Activated CD4-positive, alpha-beta T cell treated with anti-CD3 and anti-CD28 coated beads for 24 hours (primary cell): ENCODE data around the gene TTC39B.
A peak's percentile ranks its signal among the peaks of the same experiment; 100 is the strongest.

Experiments
- DNase-seq, 2 donors: peaks; one replicate each; pipeline ENCODE4 v3.0.0-alpha.2; 2020; ENCODE audit warnings: low read depth in 2 of 2

TTC39B gene

GRCh38 chr9:15304632-15305031 is 2.4 kb downstream of the TTC39B start:
- no peak for DNase-seq

- DNase-seq = no peak
Observed at GRCh38 chr9:15300218-15300617, 6.8 kb downstream of the TTC39B start.

GRCh38 chr9:15299374-15299939 is 7.6 kb downstream of the TTC39B start:
- DNase-seq = peak; percentile 37 to 42

- DNase-seq = no peak
Observed at GRCh38 chr9:15298362-15298761, 8.7 kb downstream of the TTC39B start.

DNA sequence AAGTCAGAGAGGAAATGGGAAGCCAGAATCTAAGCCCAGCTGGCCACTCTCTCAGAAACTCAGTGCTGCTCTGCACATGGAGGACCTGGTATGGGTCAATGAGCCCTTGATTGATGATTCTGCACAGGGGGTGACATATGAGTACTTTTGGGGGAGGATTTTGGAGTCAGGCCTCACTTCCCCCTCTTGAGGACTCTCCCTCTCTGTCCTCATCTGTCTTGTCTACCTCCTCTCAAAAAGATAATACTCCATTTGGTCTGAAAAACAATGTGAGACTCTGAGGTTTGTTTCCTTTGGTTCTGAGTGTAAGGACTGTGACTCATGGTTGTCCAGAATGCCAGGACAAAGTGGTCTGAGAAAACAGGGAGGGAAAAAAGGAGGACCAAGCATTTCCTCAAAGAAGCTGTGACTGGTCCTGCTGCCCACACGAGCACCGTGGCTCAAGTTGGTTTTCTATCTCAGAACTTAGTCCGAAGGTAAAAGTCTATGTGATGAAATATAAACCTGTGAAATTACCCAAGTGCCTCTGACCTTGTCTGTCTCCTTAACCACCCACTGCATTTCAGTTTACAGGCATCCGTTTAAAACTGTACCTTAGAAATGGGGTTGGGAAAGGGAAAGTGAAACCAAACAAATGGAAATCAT is 11.1 kb downstream of the TTC39B start:
- no peak for DNase-seq

GRCh38 chr9:15294604-15295003 is 12.4 kb downstream of the TTC39B start:
- DNase-seq = no peak

DNA sequence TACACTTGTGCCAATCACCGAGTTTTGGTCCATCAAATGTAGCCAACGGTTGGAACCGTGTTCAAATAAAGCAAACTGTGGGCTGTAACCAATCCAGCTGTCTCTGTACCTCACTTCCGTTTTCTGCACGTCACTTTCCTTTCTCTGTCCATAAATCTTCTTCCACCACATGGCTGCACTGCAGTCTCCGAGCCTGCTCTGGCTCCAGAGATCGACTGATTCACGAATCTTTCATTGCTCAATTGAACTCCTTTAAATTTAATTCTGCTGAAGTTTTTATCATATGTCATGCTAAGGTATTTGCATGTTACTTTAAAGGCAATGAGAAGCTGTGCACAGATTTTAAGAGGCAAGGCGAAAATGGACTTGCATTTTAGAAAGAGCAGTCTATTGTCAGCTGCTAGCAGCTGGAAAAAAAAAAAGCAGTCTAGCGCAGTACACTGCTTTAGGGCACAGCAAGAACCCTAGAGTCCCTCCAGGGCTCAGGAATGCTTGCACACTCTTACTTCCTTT is 13.2 kb downstream of the TTC39B start:
- no peak for DNase-seq

GRCh38 chr9:15293084-15293483 is 13.9 kb downstream of the TTC39B start:
- DNase-seq = no peak

DNA sequence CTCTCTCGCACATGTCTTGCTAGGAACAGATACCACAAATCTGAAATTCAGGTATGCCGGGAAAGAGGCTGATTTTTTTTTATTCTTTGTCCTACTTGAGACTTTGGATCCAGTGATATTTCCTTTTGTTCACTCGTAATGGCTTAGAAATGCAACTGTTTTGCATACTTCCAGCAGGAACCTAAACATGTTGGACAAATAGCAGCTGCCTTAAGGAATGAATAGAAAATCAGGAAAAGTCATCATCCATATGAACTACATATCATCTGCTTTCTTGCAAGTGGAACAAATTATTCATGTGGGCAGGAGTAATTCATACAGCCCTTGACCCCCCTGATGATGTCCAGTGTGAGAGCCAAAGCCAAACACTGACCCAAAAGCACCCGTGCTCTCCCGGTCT is 17.4 kb downstream of the TTC39B start:
- no peak for DNase-seq

DNA sequence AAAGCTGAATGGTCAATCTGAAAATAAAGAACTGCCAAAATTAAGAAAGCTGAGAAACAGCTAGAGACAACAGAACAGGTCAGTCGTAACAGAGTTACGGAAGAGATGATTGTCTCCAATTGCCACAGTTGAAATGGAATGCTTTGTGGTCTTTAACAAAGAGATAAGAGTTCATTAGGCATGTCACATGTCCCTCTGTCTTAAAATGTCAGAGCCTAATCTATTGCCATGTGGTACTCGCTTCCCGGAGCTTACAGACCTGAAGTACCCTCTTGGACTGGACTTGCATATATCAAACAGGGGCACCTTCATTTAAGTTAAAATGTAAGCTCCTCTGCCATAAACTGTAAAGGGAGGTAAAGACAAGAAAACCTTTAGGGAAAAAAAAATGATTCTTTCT is 19.7 kb downstream of the TTC39B start:
- no peak for DNase-seq

GRCh38 chr9:15286161-15286821 is 20.7 kb downstream of the TTC39B start:
- no peak for DNase-seq

DNA sequence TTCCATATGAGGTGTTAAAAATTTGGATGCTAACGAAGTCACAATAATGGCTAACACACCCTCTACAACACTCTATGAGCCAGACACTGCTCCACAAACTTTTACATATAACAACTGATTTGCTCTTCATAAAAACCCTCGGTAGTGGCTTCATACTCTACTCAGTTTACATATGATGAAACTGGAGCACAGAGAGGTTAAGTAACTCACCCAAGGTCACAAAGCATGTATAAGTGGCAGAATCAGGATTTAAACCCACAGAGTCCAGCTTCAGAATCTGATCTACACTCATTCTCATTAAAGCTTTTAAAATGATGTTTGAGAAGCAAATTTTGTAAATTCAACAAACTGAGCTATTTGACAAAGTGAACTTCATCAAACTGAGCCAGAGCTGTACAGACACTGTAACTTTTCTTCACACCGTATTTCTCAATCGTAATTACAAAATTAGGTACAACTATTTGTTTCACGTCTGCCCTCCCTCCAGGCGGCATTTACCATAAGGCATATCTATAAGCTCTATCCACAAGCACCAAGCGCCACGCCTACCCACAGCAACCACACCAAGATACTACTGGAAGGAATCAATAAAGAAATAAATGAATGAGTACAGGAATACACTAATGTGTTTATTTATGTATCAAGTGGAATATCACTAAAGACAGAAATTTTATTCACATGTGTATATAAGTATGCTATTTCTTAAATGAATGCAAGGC is 24.3 kb downstream of the TTC39B start:
- DNase-seq = no peak

GRCh38 chr9:15280647-15281046 is 26.4 kb downstream of the TTC39B start:
- no peak for DNase-seq

- no peak for DNase-seq
Observed at GRCh38 chr9:15278839-15279238, 28.2 kb downstream of the TTC39B start.

DNA sequence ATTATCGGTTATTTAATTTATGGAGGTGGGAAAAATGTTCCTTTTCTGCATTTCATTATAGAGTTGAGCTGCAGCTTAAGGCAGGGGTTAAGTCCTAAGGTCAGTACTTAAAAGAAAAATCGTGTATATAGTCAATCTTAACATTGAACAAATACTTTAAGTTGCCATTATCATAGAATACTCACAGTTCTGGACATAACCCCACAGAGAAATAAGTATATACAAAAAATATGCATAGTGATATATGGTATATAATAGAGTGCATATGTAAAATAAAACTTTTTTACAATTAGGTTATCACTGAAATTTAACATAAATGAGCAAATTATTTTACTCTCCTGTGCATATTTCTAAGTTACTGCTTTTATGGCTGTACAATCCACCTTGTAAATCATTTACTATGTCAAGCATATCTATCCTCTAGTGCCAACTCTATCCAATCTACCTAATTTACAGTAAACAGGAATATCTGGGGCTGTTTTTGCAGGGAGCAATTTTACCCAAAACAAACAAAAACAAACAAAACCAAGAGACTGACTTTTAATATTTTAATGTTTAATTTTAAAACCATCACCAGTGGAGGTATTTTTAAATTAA is 28.8 kb downstream of the TTC39B start:
- DNase-seq = no peak

DNA sequence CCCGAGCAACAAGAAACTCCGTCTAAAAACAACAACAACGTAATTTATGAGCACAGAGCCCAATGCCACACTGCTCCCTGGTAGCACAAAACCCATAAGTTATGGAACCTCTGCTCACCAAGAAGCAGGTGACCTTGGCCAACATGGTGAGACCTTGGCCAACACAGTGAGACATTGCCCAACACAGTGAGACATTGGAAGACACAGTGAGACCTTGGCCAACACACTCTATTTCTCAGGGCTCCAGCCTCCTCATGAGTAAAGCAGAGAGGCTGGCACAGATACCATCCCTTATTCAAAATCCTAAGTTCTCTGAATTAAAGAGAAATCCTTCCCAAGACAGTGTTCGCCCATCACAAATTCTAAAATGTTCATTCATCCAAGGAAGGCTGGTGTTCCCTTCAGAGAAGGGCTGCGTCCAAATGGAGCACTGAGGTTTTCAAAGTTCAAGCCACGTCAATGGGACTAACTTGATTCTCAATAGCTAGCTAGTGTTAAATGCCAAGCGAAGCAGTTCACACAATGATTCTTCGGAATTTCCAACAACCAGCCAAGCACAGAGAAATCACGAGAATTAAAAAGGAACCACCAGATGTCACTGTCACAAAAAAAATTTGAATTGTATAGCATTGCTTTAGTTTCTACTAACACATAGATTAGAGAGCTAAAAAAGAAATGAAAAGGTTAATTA is 29.5 kb downstream of the TTC39B start:
- no peak for DNase-seq

GRCh38 chr9:15276328-15276938 is 30.6 kb downstream of the TTC39B start:
- no peak for DNase-seq

DNA sequence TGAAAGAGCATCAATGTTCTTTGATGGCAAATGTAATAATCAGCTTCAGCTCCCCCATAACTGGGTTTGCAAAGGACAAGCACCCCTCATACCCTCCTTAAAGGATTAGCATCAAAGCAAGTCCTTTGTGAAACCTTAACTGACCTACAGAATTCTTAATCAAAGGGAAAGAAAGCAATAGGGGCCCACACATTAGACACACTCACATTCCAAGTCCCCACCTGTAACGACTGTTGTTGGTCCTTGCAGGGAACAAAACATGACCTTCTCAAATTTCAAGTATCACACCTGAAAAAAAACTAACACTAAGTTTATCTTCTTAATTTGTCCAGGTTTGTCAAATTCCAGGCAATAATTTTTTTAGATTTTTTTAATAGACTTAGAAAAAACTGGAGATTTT is 32.6 kb downstream of the TTC39B start:
- no peak for DNase-seq

DNA sequence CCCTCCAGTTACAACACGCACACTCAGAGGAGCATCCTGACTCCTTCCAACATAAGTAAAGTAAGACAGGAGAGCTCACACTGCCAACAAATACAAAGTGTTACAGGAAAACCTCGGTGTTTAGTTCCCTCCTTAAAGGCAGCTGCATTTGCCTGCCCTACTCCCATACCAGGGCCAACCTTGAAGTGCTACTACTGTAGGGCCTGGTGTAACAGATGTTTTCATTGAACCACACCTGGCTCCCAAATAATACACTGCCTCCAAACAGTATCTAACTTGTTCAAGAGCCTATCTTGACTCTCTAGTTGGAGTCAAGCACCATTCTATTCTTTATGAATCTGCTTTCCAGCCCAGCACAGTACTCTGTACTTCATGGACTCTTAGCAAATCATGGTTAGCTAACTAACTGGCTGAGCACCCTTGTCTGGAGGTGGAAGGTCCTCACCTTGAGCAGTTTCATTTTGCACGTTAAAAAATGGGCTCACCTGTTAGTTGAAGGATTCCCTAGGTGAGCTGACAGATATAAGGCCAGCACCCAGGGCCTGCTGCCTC is 34.6 kb downstream of the TTC39B start:
- no peak for DNase-seq

GRCh38 chr9:15271403-15271802 is 35.6 kb downstream of the TTC39B start:
- DNase-seq = no peak

DNA sequence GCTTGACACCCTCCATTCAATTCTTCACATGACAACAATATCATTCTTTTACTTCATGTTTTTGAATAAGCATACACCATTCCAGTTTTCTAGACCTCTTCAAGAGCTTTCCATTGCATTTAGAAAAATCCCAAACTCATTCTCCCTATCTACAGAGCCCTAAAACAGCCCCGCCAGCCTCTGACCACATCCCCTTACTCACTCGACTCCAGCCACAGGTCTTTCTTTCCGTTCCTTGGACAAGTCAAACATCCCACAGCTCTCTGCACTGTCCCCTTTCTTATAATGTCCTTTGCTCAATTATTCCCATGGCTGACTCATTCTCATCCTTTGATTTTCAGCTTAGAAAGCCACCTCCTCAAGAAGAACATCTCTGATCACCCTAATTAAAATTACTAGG is 38.2 kb downstream of the TTC39B start:
- DNase-seq = no peak
